Measurements from ENCODE around the gene IL2RA. TPM values are rescaled to one million over a fixed set of nuclear protein-coding genes. Genes with fewer than 3 reads are reported as not detected.

Gene IL2RA
- total and polyA plus RNA-seq, 2 donors (not counting 3 experiments of a cell fraction or from before 2014, with no cell fraction given), result not detected

DNA sequence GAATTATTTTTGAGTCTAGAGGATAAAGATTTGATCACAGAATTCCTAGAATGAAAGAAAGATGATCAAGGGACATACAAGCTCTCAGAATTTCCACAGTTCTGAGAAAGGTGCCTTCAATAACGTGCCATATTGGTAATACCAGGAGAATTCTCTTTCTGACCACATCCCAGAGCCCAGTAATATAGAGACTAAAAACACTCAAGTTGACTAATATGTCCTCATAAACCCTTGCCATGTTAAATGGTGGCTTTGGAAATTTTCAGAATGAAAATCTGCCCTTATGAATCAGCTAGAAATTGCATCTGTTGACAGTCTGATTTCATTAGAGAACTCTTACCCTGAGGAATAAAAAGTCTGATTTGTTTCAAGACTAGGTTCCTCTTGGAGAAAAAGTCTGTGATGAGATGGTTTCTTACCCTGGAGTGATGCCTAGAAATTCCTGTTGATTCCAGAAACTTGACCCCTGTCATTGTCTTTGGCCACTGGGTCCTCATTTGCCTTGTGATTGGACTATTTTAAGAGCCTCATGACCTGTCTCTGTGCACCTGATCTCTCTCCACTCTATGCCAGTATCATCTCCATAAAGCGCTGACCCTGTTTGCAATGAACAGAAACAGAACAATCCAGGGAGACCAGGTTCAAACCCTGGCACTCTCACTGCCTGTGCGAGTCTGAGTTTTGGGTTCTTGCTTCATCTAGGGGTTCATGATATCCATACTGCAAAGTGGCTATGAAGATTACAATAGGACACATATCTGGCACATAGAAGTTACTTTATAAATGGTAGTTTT lies 3.3 kb downstream of the IL2RA start:
- Histone ChIP-seq H4K20me1 (replicated peaks; ENCODE audit: control insufficient read depth, extremely low read depth, insufficient read depth, low read length) (no peaks in the 10 kb centered on the region), H3K4me3 (replicated peaks in 1 of 3; ENCODE audit: insufficient read depth in 1 of 3, low read depth in 1 of 3, low read length in 3 of 3) (no peak overlapping the region), H3K4me1 (ENCODE audit: control insufficient read depth, extremely low read depth, insufficient read depth, low read length) (no peaks in the 10 kb centered on the region), H3K9me3 (replicated peaks; ENCODE audit: control insufficient read depth, insufficient read depth, low read length) (no peaks in the 10 kb centered on the region), H3K36me3 (ENCODE audit: control insufficient read depth in 2 of 2, extremely low read depth in 1 of 2, insufficient read depth in 2 of 2, low read length in 2 of 2) (no peaks in the 10 kb centered on the region), H3K27me3 (ENCODE audit: control insufficient read depth in 2 of 2, insufficient read depth in 2 of 2, low read length in 2 of 2) (peaks cover 2 to 5% of the 10 kb centered on the region in 2 experiments), H3K9ac (replicated peaks; ENCODE audit: extremely low read depth, insufficient read depth, low read length) (no peak overlapping the region), H2AFZ (ENCODE audit: low read depth, low read length) (no peak overlapping the region), H3K79me2 (ENCODE audit: control insufficient read depth, insufficient read depth, low read length) (no peaks in the 10 kb centered on the region), H3K27ac (ENCODE audit: insufficient read depth, low read depth, low read length) (no peak overlapping the region), H3K9me1 (replicated peaks; ENCODE audit: control insufficient read depth, extremely low read depth, insufficient read depth, low read length) (no peaks in the 10 kb centered on the region), H3K4me2 (ENCODE audit: insufficient read depth, low read length) (no peak overlapping the region)
- DNase-seq (ENCODE audit: low read depth, low spot score) (no peak), FAIRE-seq (no peak)
- ChIA-PET CTCF (no interaction called here), POLR2A (no interaction called here)
- TF ChIP-seq, protein P1, sequence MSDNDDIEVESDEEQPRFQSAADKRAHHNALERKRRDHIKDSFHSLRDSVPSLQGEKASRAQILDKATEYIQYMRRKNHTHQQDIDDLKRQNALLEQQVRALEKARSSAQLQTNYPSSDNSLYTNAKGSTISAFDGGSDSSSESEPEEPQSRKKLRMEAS (IDR thresholded peaks at IDR 0.05; ENCODE audit: insufficient read depth, insufficient read length), result no peak
- TF ChIP-seq EZH2 (IDR thresholded peaks at IDR 0.05; ENCODE audit: borderline replicate concordance, low read depth, low read length, severe bottlenecking) (no peak), JUN (IDR thresholded peaks at IDR 0.05; ENCODE audit: borderline replicate concordance, insufficient read depth, insufficient read length, low read depth) (no peak), FOS (IDR thresholded peaks at IDR 0.05; ENCODE audit: borderline replicate concordance, insufficient read depth, low read length) (no peak), POLR2AphosphoS5 (IDR thresholded peaks at IDR 0.05; ENCODE audit: insufficient read depth, low read depth, low read length) (no peak), MYC (IDR thresholded peaks at IDR 0.05; ENCODE audit: low read depth, low read length) (no peak), GATA2 (IDR thresholded peaks at IDR 0.05; ENCODE audit: insufficient read depth, insufficient read length, low read depth, low read length) (no peak), POLR2A (IDR thresholded peaks at IDR 0.05; ENCODE audit: low read depth, low read length) (no peak)
- TF ChIP-seq, protein P2, sequence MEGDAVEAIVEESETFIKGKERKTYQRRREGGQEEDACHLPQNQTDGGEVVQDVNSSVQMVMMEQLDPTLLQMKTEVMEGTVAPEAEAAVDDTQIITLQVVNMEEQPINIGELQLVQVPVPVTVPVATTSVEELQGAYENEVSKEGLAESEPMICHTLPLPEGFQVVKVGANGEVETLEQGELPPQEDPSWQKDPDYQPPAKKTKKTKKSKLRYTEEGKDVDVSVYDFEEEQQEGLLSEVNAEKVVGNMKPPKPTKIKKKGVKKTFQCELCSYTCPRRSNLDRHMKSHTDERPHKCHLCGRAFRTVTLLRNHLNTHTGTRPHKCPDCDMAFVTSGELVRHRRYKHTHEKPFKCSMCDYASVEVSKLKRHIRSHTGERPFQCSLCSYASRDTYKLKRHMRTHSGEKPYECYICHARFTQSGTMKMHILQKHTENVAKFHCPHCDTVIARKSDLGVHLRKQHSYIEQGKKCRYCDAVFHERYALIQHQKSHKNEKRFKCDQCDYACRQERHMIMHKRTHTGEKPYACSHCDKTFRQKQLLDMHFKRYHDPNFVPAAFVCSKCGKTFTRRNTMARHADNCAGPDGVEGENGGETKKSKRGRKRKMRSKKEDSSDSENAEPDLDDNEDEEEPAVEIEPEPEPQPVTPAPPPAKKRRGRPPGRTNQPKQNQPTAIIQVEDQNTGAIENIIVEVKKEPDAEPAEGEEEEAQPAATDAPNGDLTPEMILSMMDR (IDR thresholded peaks at IDR 0.05; ENCODE audit: extremely low read depth in 1 of 2, insufficient read depth in 1 of 2, low read depth in 1 of 2, low read length in 2 of 2), result no peak
- intact Hi-C loops (cut with micrococcal nuclease) (no loop called here), dilution Hi-C loops (cut with MboI; ENCODE audit: extremely low pct_ligation_motif_present, low sequenced_read_pairs) (no loop called here)
- BruUV-seq (replicated peaks), result no TSS peak

Data from endothelial cell of umbilical vein (primary cell).